Endodermal cell (in vitro differentiated cells): ENCODE measurements around the gene COL24A1. TPM values are rescaled to one million over a fixed set of nuclear protein-coding genes. Genes with fewer than 3 reads are reported as not detected.

ENCODE experiments used
- DNase-seq: peaks from one replicate; pipeline ENCODE4 v3.0.0-alpha.2; 2017
- H3K27ac ChIP-seq: 2 replicates; pipeline ENCODE4 v1.5.1; 2013; ENCODE audit warnings: mild to moderate bottlenecking, low read depth, low read length, moderate library complexity
- H3K27me3 ChIP-seq: 2 replicates; pipeline ENCODE4 v1.6.1; 2013; ENCODE audit warnings: mild to moderate bottlenecking, low read length, moderate library complexity; ENCODE audit not compliant: insufficient read depth, control insufficient read depth, poor library complexity, severe bottlenecking
- H3K36me3 ChIP-seq: 2 replicates; pipeline ENCODE4 v1.7.0; 2013; ENCODE audit warnings: mild to moderate bottlenecking, low read length, moderate library complexity; ENCODE audit not compliant: control insufficient read depth, insufficient read depth
- H3K4me1 ChIP-seq: one replicate; pipeline ENCODE4 v1.7.0; 2013; ENCODE audit warnings: low read length; ENCODE audit not compliant: control insufficient read depth, insufficient read depth
- H3K4me3 ChIP-seq: 2 replicates; pipeline ENCODE4 v1.5.1; 2013; ENCODE audit warnings: mild to moderate bottlenecking, low read length, moderate library complexity
- H3K9ac ChIP-seq: 2 replicates; pipeline ENCODE4 v1.6.1; 2013; ENCODE audit warnings: mild to moderate bottlenecking, low read length, moderate library complexity; ENCODE audit not compliant: poor library complexity, severe bottlenecking; ENCODE audit errors: extremely low read depth
- H3K9me3 ChIP-seq: 2 replicates; pipeline ENCODE4 v1.6.1; 2013; ENCODE audit warnings: mild to moderate bottlenecking, low read length, moderate library complexity; ENCODE audit not compliant: control insufficient read depth
- H3K27ac Mint-ChIP-seq: 2 replicates; pipeline ENCODE4 v1.8.0; 2020; ENCODE audit warnings: mixed read lengths
- H3K27me3 Mint-ChIP-seq: 2 replicates; pipeline ENCODE4 v1.8.0; 2021; ENCODE audit warnings: mild to moderate bottlenecking, mixed read lengths; ENCODE audit not compliant: insufficient read depth
- H3K36me3 Mint-ChIP-seq: 2 replicates; pipeline ENCODE4 v1.8.0; 2020; ENCODE audit warnings: low read depth, mixed read lengths
- H3K4me1 Mint-ChIP-seq: 2 replicates; pipeline ENCODE4 v1.8.0; 2020; ENCODE audit warnings: mixed read lengths
- H3K4me3 Mint-ChIP-seq: 2 replicates; pipeline ENCODE4 v1.8.0; 2020; ENCODE audit warnings: mild to moderate bottlenecking, moderate library complexity, mixed read lengths
- H3K9me3 Mint-ChIP-seq: 2 replicates; pipeline ENCODE4 v1.8.0; 2020; ENCODE audit warnings: mild to moderate bottlenecking, mixed read lengths
- WGBS, 2 experiments: methylation state at CpG; one replicate each; pipeline versions ENCODE4 v1.1.5 to v1.1.7; 2013; ENCODE audit warnings: missing lambda C conversion rate in 2 of 2, mixed read lengths in 1 of 2; ENCODE audit not compliant: insufficient coverage in 1 of 2, insufficient read length in 1 of 2; 5-methylcytosine and 5-hydroxymethylcytosine counted together
- total RNA-seq, 2 donors: library from RNA; stranded (reverse); fragmentation: NEBNext Ultra II Directional in 1 of 2; extraction: Animal tissue kit (Norgen Biotek cat#: 25700) in 1 of 2; gene quantifications; 2 replicates in 1 of 2; 3 replicates in 1 of 2; pipeline ENCODE4 v1.2.1, GENCODE V29; 2021
- TF ChIP-seq, protein P1 (sequence below): fragments of 200-600 bp; sonication (generic); conservative IDR thresholded peaks from 2 replicates; pipeline ENCODE4 v1.5.0; 2021; ENCODE audit warnings: antibody characterized with exemption, mild to moderate bottlenecking

Gene COL24A1
- total RNA-seq, 2 donors from 2014 or later = 0.84 to 0.95 TPM

DNA sequence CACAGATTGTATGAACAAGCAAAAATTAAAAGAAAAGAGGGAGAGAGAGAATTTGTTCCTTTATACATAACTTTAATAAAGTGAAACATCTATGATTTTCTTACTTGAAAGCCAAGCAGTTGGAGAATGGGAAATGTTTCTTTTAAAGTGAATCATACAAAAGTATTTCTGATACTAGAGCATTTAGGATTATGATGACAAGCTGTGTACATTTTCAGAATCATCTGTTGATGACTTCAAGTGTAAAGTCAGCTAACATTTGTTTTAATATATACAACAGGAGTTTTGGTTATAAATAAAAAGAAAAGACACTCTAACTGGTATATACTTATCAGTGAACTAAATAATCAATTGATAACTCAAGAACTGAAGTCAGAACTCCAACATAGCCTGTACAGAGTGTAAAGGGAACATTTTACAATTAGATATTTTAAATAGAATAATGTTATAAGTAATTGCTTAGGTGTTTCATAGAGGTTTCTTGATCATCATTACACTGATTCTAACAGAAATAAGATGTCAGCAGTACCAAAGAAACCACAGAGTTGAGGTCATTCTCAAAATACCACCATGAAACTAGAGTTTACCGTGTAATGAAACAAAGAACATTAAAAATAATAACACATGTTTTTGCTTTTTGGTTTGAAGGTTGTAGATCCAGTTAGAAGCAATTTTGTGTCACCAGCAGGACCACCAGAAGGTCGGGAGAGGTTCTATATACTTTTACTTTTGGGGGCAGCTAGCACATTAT lies 103.4 kb downstream of the COL24A1 start:
- H3K27ac ChIP-seq = no peak overlapping the region

DNA sequence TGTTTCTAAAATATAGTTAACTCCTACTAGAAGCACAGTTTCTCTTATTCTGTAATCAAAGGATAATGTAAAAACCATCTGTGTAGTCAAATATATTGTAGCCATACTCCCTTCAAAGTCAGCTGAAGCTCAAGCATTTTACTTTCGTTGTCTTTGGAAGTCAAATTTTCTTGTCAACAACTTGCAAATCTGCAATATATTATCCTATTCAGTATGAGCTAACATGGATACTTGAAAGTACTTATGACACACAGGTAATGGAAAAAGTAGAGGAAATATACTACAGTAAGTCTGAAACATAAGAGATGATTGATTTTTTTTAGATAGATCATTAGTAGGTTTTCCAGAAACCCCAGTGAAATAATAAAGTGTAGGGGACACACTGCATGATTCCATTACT lies 121.5 kb downstream of the COL24A1 start:
- DNase-seq = no peak
- Histone ChIP-seq H3K9me3 (no peaks in the 10 kb centered on the region), H3K27me3 (no peaks in the 10 kb centered on the region), H3K9ac (no peak overlapping the region), H3K36me3 (no peaks in the 10 kb centered on the region), H3K4me1 (no peaks in the 10 kb centered on the region), H3K27ac (no peak overlapping the region), H3K4me3 (no peak overlapping the region)
- no peak overlapping the region for H3K4me3 Mint-ChIP-seq
- peaks cover 2% of the 10 kb centered on the region for H3K27me3 Mint-ChIP-seq
- no peaks in the 10 kb centered on the region for H3K9me3 Mint-ChIP-seq
- 89% methylated on average over 1 of the region's 1 CpG; no CpG with 5 or more reads in 1 of the 2 experiments for WGBS, 2 experiments
- H3K27ac Mint-ChIP-seq = no peak overlapping the region
- H3K36me3 Mint-ChIP-seq = no peaks in the 10 kb centered on the region
- H3K4me1 Mint-ChIP-seq = no peaks in the 10 kb centered on the region
- TF ChIP-seq, protein P1, sequence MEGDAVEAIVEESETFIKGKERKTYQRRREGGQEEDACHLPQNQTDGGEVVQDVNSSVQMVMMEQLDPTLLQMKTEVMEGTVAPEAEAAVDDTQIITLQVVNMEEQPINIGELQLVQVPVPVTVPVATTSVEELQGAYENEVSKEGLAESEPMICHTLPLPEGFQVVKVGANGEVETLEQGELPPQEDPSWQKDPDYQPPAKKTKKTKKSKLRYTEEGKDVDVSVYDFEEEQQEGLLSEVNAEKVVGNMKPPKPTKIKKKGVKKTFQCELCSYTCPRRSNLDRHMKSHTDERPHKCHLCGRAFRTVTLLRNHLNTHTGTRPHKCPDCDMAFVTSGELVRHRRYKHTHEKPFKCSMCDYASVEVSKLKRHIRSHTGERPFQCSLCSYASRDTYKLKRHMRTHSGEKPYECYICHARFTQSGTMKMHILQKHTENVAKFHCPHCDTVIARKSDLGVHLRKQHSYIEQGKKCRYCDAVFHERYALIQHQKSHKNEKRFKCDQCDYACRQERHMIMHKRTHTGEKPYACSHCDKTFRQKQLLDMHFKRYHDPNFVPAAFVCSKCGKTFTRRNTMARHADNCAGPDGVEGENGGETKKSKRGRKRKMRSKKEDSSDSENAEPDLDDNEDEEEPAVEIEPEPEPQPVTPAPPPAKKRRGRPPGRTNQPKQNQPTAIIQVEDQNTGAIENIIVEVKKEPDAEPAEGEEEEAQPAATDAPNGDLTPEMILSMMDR = no peak

More for the DNA sequence above, 103.4 kb downstream of the COL24A1 start:
- TF ChIP-seq, protein P1 = no peak
- H3K4me1 Mint-ChIP-seq = no peaks in the 10 kb centered on the region
- WGBS, 2 experiments = 89% methylated on average over 1 of the region's 2 CpGs; no CpG with 5 or more reads in 1 of the 2 experiments
- H3K4me3 Mint-ChIP-seq = no peak overlapping the region
- Histone ChIP-seq H3K36me3 (no peaks in the 10 kb centered on the region), H3K9ac (no peak overlapping the region), H3K27me3 (no peaks in the 10 kb centered on the region), H3K4me3 (no peak overlapping the region), H3K4me1 (no peaks in the 10 kb centered on the region), H3K9me3 (no peaks in the 10 kb centered on the region)
- H3K9me3 Mint-ChIP-seq = no peaks in the 10 kb centered on the region
- H3K27ac Mint-ChIP-seq = no peak overlapping the region
- H3K36me3 Mint-ChIP-seq = no peaks in the 10 kb centered on the region
- H3K27me3 Mint-ChIP-seq = no peaks in the 10 kb centered on the region
- DNase-seq = no peak

DNA sequence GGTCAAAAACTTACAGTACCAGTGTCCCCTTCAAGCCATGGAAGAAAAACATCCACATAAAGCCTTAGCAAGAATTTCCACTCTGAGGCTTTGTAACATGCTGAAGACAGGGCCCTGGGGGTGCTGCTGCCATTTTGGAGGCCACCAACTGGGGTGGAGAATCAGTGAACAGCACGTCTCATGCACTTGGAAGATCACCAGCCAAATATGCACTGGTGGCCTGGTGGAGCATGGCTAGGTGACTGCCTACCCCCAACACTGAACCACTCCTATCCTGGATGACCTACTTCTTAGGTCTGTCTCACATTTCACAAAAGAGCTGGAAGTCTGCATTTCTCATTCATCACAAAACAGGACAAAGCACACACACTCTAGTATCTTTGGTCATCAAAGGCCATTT lies 126.4 kb downstream of the COL24A1 start:
- DNase-seq = no peak
- H3K4me1 ChIP-seq = no peaks in the 10 kb centered on the region
- Mint-ChIP-seq H3K9me3 (peaks cover 6% of the 10 kb centered on the region), H3K4me1 (no peaks in the 10 kb centered on the region), H3K36me3 (no peaks in the 10 kb centered on the region), H3K27ac (no peak overlapping the region), H3K27me3 (no peaks in the 10 kb centered on the region), H3K4me3 (no peak overlapping the region)
- H3K4me3 ChIP-seq = no peak overlapping the region
- no peak overlapping the region for H3K27ac ChIP-seq
- peaks cover 13% of the 10 kb centered on the region for H3K9me3 ChIP-seq
- TF ChIP-seq, protein P1 = no peak
- H3K9ac ChIP-seq = no peak overlapping the region
- no peaks in the 10 kb centered on the region for H3K36me3 ChIP-seq
- 71 to 85% methylated on average over 1 of the region's 1 CpG for WGBS, 2 experiments
- H3K27me3 ChIP-seq = no peaks in the 10 kb centered on the region
